Osteocyte (in vitro differentiated cells): ENCODE data around the gene HNRNPF. TPM values are rescaled to one million over a fixed set of nuclear protein-coding genes. Genes with fewer than 3 reads are reported as not detected.
"Not testable (repeated sequence)": the region's sequence is repeated elsewhere in the genome, so short reads cannot be mapped to it uniquely, and the experiment has no call there.

Source experiments
- DNase-seq: peaks from one replicate; pipeline ENCODE4 v3.0.0; 2021; ENCODE audit warnings: mixed read lengths; ENCODE audit not compliant: unreplicated experiment; ENCODE audit errors: extremely low spot score
- H3K27ac Mint-ChIP-seq: one replicate; pipeline ENCODE4 v1.8.0; 2021; ENCODE audit warnings: mild to moderate bottlenecking, mixed read lengths; ENCODE audit not compliant: unreplicated experiment
- H3K27me3 Mint-ChIP-seq: one replicate; pipeline ENCODE4 v1.8.0; 2021; ENCODE audit warnings: mixed read lengths; ENCODE audit not compliant: unreplicated experiment
- H3K36me3 Mint-ChIP-seq: one replicate; pipeline ENCODE4 v1.8.0; 2021; ENCODE audit warnings: mixed read lengths; ENCODE audit not compliant: unreplicated experiment
- H3K4me1 Mint-ChIP-seq: one replicate; pipeline ENCODE4 v1.8.0; 2021; ENCODE audit warnings: mixed read lengths; ENCODE audit not compliant: unreplicated experiment
- H3K4me3 Mint-ChIP-seq: one replicate; pipeline ENCODE4 v1.8.0; 2021; ENCODE audit warnings: mild to moderate bottlenecking, moderate library complexity, mixed read lengths; ENCODE audit not compliant: unreplicated experiment
- H3K9me3 Mint-ChIP-seq: one replicate; pipeline ENCODE4 v1.8.0; 2021; ENCODE audit warnings: mixed read lengths; ENCODE audit not compliant: unreplicated experiment
- CTCF ChIP-seq: fragments of 200-600 bp; sonication (generic); IDR thresholded peaks from 2 replicates; pipeline ENCODE4 v1.5.0; 2021; ENCODE audit warnings: antibody characterized with exemption, mild to moderate bottlenecking, moderate library complexity
- total RNA-seq: library from RNA; stranded (reverse); gene quantifications from 2 replicates; pipeline ENCODE4 v1.2.1, GENCODE V29; 2021

HNRNPF gene
- total RNA-seq, 1 donor from 2014 or later, result 189 TPM

GRCh38 chr10:43395571-43396060, 13.4 kb downstream of the HNRNPF start:
- H3K27ac Mint-ChIP-seq, result peak overlapping the region; percentile 95
- H3K4me3 Mint-ChIP-seq, result peak overlapping the region; percentile 93
- peaks cover 30% of the 10 kb centered on the region for H3K36me3 Mint-ChIP-seq
- peaks cover 52% of the 10 kb centered on the region for H3K4me1 Mint-ChIP-seq
- H3K9me3 Mint-ChIP-seq, result no peaks in the 10 kb centered on the region
- DNase-seq, result no peak
- TF ChIP-seq CTCF, result no peak
- no peaks in the 10 kb centered on the region for H3K27me3 Mint-ChIP-seq

GRCh38 chr10:43394868-43395267, 14.1 kb downstream of the HNRNPF start:
- Mint-ChIP-seq H3K36me3 (peaks cover 38% of the 10 kb centered on the region), H3K4me1 (peaks cover 52% of the 10 kb centered on the region), H3K9me3 (no peaks in the 10 kb centered on the region), H3K27me3 (no peaks in the 10 kb centered on the region), H3K27ac (peak overlapping the region; percentile 95), H3K4me3 (peak overlapping the region; percentile 93)
- DNase-seq, result no peak
- no peak for TF ChIP-seq CTCF

DNA sequence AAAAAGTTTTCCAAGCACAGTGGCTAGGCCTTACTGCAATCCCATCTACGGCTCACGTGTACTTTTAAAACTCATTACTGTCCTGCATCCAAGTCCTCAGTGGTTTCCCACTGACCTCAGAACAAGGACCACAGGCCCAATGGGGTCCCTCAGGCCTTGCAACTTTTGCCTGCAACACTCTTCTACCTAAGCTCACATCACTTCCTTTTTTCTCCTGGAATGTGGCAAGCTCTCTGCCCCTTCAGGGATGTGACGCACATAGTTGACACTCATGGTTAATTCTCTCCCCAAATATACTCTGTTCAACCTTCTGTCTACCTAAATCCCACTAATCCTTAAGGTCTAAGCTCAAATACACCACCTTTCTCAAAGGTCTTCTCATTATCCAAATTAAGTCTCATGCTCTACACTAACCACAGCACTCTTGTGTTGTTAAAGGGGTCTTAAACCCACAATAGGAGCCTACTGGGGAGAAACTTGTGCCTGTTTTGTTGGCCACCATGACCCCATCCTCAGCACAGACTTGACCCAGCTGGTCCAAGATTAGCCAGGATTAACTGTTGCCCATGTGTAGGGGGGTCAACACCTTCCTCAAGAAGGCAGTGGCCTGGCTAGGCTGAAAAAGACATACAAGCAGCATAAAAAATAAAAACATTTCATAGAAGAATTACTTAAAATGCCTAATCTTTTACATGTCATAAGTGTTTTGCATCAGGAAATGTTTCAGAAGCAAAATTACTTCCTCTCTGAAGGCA, 15.2 kb downstream of the HNRNPF start:
- Mint-ChIP-seq H3K4me3 (no peak overlapping the region), H3K27ac (no peak overlapping the region), H3K36me3 (peaks cover 40% of the 10 kb centered on the region), H3K4me1 (peaks cover 42% of the 10 kb centered on the region), H3K27me3 (no peaks in the 10 kb centered on the region), H3K9me3 (no peaks in the 10 kb centered on the region)
- no peak for TF ChIP-seq CTCF
- no peak for DNase-seq

GRCh38 chr10:43393186-43393585, 15.8 kb downstream of the HNRNPF start:
- Mint-ChIP-seq H3K36me3 (peaks cover 46% of the 10 kb centered on the region), H3K4me1 (peaks cover 40% of the 10 kb centered on the region)
- not testable (repeated sequence) for DNase-seq, H3K9me3 Mint-ChIP-seq, H3K27ac Mint-ChIP-seq, H3K4me3 Mint-ChIP-seq, H3K27me3 Mint-ChIP-seq

- no peak for DNase-seq
- H3K27me3 Mint-ChIP-seq, result no peaks in the 10 kb centered on the region
- peak overlapping the region; percentile 51 for H3K27ac Mint-ChIP-seq
- no peak for TF ChIP-seq CTCF
- H3K4me1 Mint-ChIP-seq, result peaks cover 35% of the 10 kb centered on the region
- no peaks in the 10 kb centered on the region for H3K9me3 Mint-ChIP-seq
- H3K4me3 Mint-ChIP-seq, result no peak overlapping the region
- H3K36me3 Mint-ChIP-seq, result peaks cover 49% of the 10 kb centered on the region
These were observed 16.2 kb downstream of the HNRNPF start for GRCh38 chr10:43392748-43393147.
